ENCODE results near the gene RNF26. TPM values are rescaled to one million over a fixed set of nuclear protein-coding genes. Genes with fewer than 3 reads are reported as not detected.

Gene RNF26
- total RNA-seq, 1 experiment from 2014 or later = 8.8 TPM

DNA sequence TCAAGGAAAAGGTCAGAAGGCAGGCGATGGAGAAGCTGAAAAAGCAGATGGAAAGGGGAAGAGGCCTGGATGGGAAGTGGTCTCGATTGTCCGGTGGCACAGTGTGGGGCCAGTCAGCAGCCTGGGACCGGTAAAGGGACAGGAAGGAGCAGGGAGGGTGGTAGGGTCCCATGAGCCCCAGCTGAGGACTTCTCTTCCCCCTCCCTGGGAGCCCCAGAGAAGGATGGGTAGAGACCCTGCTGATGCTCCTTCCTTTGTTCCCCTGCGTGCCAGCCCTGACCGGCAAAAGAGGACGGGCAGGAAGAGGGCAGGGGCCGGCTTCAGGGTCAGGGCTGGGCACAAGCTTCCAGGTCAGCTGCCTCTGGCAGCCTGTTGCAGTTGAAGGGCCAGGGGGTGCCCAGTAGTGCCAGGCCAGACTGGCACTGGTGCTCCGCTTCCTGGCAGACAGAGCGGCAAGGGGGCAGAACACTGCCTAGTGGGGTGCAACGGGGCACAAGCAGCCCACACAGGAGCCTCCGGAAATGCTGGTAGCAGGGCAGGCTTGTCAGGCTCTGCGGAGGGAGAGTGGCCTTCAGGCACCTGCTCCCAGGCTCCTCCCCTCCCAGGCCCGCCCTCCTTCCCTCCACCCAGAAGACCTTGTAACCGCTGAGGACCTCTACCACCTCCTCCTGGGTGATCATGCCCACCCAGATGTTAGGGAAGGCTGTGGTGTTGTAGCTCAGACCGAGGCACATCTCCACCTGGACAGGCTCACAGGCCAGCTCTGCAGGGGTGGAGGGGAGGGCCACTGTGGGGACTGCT is 7.1 kb downstream of the RNF26 start:
- H3K9me2 ChIP-seq (replicated peaks; ENCODE audit: insufficient read depth, low read length) = no peaks in the 10 kb centered on the region
- H4K20me1 ChIP-seq (ENCODE audit: insufficient read depth, low read depth, low read length) = no peaks in the 10 kb centered on the region
- H2AFZ ChIP-seq (ENCODE audit: low read length) = no peak overlapping the region
- H3K4me3 ChIP-seq (ENCODE audit: low read length) = no peak overlapping the region
- no peak overlapping the region for H3K4me2 ChIP-seq (ENCODE audit: low read depth, low read length, poor library complexity, severe bottlenecking)
- no peak overlapping the region for H3K9ac ChIP-seq (ENCODE audit: low read length)
- no peaks in the 10 kb centered on the region for H3K79me2 ChIP-seq (ENCODE audit: low read length)
- H3K9me3 ChIP-seq (ENCODE audit: low read length) = no peaks in the 10 kb centered on the region
- no peak for DNase-seq
- H3K36me3 ChIP-seq (ENCODE audit: insufficient read depth, low read length) = no peaks in the 10 kb centered on the region
- peaks cover 9% of the 10 kb centered on the region for H3K4me1 ChIP-seq (ENCODE audit: low read length)
- no peaks in the 10 kb centered on the region for H3K27me3 ChIP-seq (ENCODE audit: low read length)
- H3K27ac ChIP-seq (ENCODE audit: low read length) = no peak overlapping the region

DNA sequence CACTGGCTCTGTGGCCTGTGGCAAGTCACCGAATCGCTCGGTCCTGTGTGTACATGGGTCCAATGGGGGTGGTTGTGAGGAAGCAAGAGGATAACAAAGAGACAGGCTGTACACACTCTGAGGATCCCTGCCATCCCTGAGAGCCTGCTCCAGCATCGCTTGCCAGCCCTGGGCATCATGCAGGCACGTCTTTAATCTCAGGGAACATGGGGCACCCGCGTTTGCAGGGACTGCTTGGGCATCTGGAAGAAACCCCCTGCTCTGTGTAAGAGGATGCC is 7.6 kb downstream of the RNF26 start:
- DNase-seq = no peak
- H3K27me3 ChIP-seq (ENCODE audit: low read length) = no peaks in the 10 kb centered on the region
- H3K9ac ChIP-seq (ENCODE audit: low read length) = no peak overlapping the region
- H3K36me3 ChIP-seq (ENCODE audit: insufficient read depth, low read length) = no peaks in the 10 kb centered on the region
- H2AFZ ChIP-seq (ENCODE audit: low read length) = no peak overlapping the region
- H3K9me3 ChIP-seq (ENCODE audit: low read length) = no peaks in the 10 kb centered on the region
- H3K27ac ChIP-seq (ENCODE audit: low read length) = no peak overlapping the region
- H3K4me2 ChIP-seq (ENCODE audit: low read depth, low read length, poor library complexity, severe bottlenecking) = no peak overlapping the region
- no peaks in the 10 kb centered on the region for H3K79me2 ChIP-seq (ENCODE audit: low read length)
- no peak overlapping the region for H3K4me3 ChIP-seq (ENCODE audit: low read length)
- H3K9me2 ChIP-seq (replicated peaks; ENCODE audit: insufficient read depth, low read length) = no peaks in the 10 kb centered on the region
- peaks cover 9% of the 10 kb centered on the region for H3K4me1 ChIP-seq (ENCODE audit: low read length)
- no peaks in the 10 kb centered on the region for H4K20me1 ChIP-seq (ENCODE audit: insufficient read depth, low read depth, low read length)

DNA sequence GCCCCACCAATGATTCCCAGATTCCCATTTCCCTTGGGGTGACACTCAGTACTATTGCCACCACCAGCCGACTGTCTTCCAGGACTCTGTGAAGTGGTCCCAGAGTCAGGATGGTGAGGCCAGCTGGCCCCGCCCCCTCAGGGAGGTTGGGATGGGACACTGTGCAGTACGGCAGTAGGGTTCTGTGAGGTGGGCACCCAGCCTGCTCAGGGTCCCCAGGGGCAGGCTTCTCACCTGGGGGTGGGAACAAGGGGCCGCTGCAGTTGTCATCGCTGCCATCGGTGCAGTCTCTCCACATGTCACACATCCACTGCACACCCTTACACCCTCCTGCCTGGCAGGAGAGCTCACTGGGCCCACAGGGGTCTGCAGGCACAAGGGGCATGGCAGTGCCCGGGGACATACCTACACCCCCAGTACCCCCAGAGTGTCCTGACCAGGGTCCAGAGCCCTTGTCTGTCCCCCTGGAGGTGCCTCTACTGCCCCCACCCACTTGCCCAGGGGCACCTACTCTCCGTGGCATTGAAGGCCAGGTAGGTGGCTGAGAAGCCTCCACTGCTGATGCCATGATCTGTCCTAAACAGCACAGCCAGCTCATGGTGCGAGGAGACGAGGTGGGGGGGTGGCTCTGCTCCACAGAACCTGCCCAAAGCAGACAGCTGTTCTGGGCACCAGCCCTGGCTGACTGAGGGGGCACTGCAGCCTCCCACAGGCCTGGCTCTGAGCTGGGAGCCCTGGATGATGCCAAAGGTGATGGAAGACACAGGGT is 8.2 kb downstream of the RNF26 start:
- H3K4me2 ChIP-seq (ENCODE audit: low read depth, low read length, poor library complexity, severe bottlenecking) = no peak overlapping the region
- no peak for DNase-seq
- H3K79me2 ChIP-seq (ENCODE audit: low read length) = no peaks in the 10 kb centered on the region
- no peaks in the 10 kb centered on the region for H3K9me3 ChIP-seq (ENCODE audit: low read length)
- H3K27ac ChIP-seq (ENCODE audit: low read length) = no peak overlapping the region
- no peaks in the 10 kb centered on the region for H3K27me3 ChIP-seq (ENCODE audit: low read length)
- no peak overlapping the region for H3K9ac ChIP-seq (ENCODE audit: low read length)
- H3K4me3 ChIP-seq (ENCODE audit: low read length) = no peak overlapping the region
- H3K9me2 ChIP-seq (replicated peaks; ENCODE audit: insufficient read depth, low read length) = no peaks in the 10 kb centered on the region
- H2AFZ ChIP-seq (ENCODE audit: low read length) = no peak overlapping the region
- H4K20me1 ChIP-seq (ENCODE audit: insufficient read depth, low read depth, low read length) = no peaks in the 10 kb centered on the region
- peaks cover 9% of the 10 kb centered on the region for H3K4me1 ChIP-seq (ENCODE audit: low read length)
- H3K36me3 ChIP-seq (ENCODE audit: insufficient read depth, low read length) = no peaks in the 10 kb centered on the region

- no peak overlapping the region for H2AFZ ChIP-seq (ENCODE audit: low read length)
- no peak overlapping the region for H3K9ac ChIP-seq (ENCODE audit: low read length)
- no peak overlapping the region for H3K27ac ChIP-seq (ENCODE audit: low read length)
- no peaks in the 10 kb centered on the region for H3K79me2 ChIP-seq (ENCODE audit: low read length)
- DNase-seq = no peak
- H3K9me3 ChIP-seq (ENCODE audit: low read length) = no peaks in the 10 kb centered on the region
- H3K27me3 ChIP-seq (ENCODE audit: low read length) = no peaks in the 10 kb centered on the region
- H3K4me3 ChIP-seq (ENCODE audit: low read length) = no peak overlapping the region
- H3K36me3 ChIP-seq (ENCODE audit: insufficient read depth, low read length) = no peaks in the 10 kb centered on the region
- no peak overlapping the region for H3K4me2 ChIP-seq (ENCODE audit: low read depth, low read length, poor library complexity, severe bottlenecking)
- no peaks in the 10 kb centered on the region for H4K20me1 ChIP-seq (ENCODE audit: insufficient read depth, low read depth, low read length)
- H3K4me1 ChIP-seq (ENCODE audit: low read length) = no peaks in the 10 kb centered on the region; the same call in 1 of the 2 replicates
- H3K9me2 ChIP-seq (replicated peaks; ENCODE audit: insufficient read depth, low read length) = no peaks in the 10 kb centered on the region
Observed at GRCh38 chr11:119343726-119344125, 9.4 kb downstream of the RNF26 start.

DNA sequence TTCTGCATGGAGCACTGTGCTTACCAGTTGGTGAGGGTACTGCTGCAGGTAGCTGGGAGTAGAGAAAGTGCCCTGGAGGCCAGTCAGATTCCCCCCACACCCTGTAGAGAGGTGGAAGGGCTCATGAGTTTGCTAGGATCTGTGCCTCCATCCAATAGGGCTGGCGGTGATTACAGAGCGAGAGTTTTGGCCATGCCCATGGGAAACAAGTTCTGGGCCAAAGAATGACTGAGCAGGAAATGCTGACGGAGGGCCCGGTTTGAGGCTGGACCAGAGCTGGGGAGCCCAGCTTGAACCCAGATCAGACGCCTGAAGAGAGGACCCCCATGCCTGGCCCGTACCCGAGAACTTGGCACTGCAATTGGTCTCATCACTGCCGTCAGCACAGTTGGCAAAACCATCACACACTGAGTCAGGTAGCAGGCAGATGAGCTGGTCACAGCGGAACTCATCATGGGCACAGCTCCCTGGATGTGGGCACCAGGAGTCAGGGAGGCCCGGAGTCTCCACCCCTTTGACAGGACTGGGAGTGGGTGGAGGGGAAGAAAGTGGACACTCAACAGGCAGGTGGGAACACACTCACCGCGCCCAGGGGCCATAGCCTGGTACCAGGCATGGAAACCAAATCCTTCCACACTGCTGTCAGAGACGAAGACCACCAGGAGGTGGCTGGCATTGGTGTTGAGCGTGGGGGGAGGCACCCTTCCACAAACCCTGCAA is 10.1 kb downstream of the RNF26 start:
- Histone ChIP-seq H3K4me3 (ENCODE audit: low read length) (no peak overlapping the region), H4K20me1 (ENCODE audit: insufficient read depth, low read depth, low read length) (no peaks in the 10 kb centered on the region), H3K4me1 (ENCODE audit: low read length) (no peaks in the 10 kb centered on the region), H3K27ac (ENCODE audit: low read length) (no peak overlapping the region), H3K27me3 (ENCODE audit: low read length) (no peaks in the 10 kb centered on the region), H3K9ac (ENCODE audit: low read length) (no peak overlapping the region), H3K36me3 (ENCODE audit: insufficient read depth, low read length) (no peaks in the 10 kb centered on the region), H3K9me3 (ENCODE audit: low read length) (no peaks in the 10 kb centered on the region), H3K79me2 (ENCODE audit: low read length) (no peaks in the 10 kb centered on the region), H3K4me2 (ENCODE audit: low read depth, low read length, poor library complexity, severe bottlenecking) (no peak overlapping the region), H2AFZ (ENCODE audit: low read length) (no peak overlapping the region), H3K9me2 (replicated peaks; ENCODE audit: insufficient read depth, low read length) (no peaks in the 10 kb centered on the region)
- DNase-seq = no peak

DNA sequence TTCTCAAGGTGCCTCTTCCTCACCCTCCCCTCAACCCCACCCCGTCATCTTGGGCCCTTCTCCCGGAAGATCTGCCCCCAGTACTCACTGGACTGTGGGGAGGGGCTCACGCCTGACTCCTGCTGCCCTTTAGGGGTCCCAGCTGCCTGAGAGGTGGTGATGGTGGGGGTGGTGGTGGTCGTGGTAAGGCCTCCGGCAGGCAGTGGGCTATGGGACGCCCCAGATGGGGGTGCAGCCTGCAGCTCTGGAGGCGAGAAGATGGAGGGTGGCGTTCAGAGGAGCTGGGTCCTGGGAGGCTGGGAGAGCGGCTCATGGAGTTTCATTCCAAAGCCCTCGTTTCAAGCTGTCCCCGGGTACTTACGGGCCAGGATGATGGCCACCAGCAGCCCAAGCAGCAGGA is 11.4 kb downstream of the RNF26 start:
- Histone ChIP-seq H3K4me2 (ENCODE audit: low read depth, low read length, poor library complexity, severe bottlenecking) (no peak overlapping the region), H2AFZ (ENCODE audit: low read length) (no peak overlapping the region), H3K9ac (ENCODE audit: low read length) (no peak overlapping the region), H3K4me1 (ENCODE audit: low read length) (no peaks in the 10 kb centered on the region), H3K9me2 (replicated peaks; ENCODE audit: insufficient read depth, low read length) (no peaks in the 10 kb centered on the region), H3K79me2 (ENCODE audit: low read length) (no peaks in the 10 kb centered on the region), H3K9me3 (ENCODE audit: low read length) (no peaks in the 10 kb centered on the region), H3K36me3 (ENCODE audit: insufficient read depth, low read length) (no peaks in the 10 kb centered on the region), H3K27ac (ENCODE audit: low read length) (no peak overlapping the region), H3K4me3 (ENCODE audit: low read length) (no peak overlapping the region), H3K27me3 (ENCODE audit: low read length) (no peaks in the 10 kb centered on the region), H4K20me1 (ENCODE audit: insufficient read depth, low read depth, low read length) (no peaks in the 10 kb centered on the region)
- no peak for DNase-seq

- Histone ChIP-seq H3K4me3 (ENCODE audit: low read length) (no peak within 1 kb of the TSS), H3K9me2 (replicated peaks; ENCODE audit: insufficient read depth, low read length) (no peaks in the 10 kb centered on the region), H3K9me3 (ENCODE audit: low read length) (no peaks in the 10 kb centered on the region), H3K27ac (ENCODE audit: low read length) (no peak within 1 kb of the TSS), H3K36me3 (ENCODE audit: insufficient read depth, low read length) (no peaks in the 10 kb centered on the region), H3K4me1 (ENCODE audit: low read length) (peaks cover under 1% of the 10 kb centered on the region; the same call in 1 of the 2 replicates), H3K27me3 (ENCODE audit: low read length) (no peaks in the 10 kb centered on the region), H2AFZ (ENCODE audit: low read length) (no peak within 1 kb of the TSS), H4K20me1 (ENCODE audit: insufficient read depth, low read depth, low read length) (no peaks in the 10 kb centered on the region), H3K4me2 (ENCODE audit: low read depth, low read length, poor library complexity, severe bottlenecking) (no peak within 1 kb of the TSS), H3K9ac (ENCODE audit: low read length) (no peak within 1 kb of the TSS), H3K79me2 (ENCODE audit: low read length) (no peaks in the 10 kb centered on the region)
- no peak for DNase-seq
Observed at GRCh38 chr11:119346605-119347004, 12.3 kb downstream of the RNF26 start, which contains the start of gene MFRP. Gene MFRP (minus strand): TSS chr11:119346705. CDS start chr11:119346513, 192 bp downstream.

DNA sequence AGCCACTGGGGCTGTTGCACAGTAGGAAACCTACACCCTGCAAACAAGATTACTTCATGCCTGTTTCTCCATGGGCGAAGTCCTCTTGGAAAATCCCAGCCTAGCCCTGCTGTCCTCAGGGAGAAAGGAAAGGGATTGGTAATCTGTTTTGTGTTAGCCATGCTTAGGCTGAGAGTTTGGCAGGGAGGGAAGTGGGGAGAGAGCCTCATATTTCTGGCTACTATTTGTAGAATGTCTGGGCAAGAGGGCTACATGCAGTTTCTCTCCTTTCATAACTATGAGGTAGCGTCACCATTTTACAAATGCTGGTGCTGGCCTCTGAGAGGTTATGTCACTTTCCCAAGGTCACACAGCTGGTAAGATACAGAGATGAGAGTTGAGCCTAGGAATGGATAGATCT is 12.9 kb downstream of the RNF26 start:
- Histone ChIP-seq H2AFZ (ENCODE audit: low read length) (no peak overlapping the region), H3K9ac (ENCODE audit: low read length) (no peak overlapping the region), H3K4me2 (ENCODE audit: low read depth, low read length, poor library complexity, severe bottlenecking) (no peak overlapping the region), H3K27ac (ENCODE audit: low read length) (no peak overlapping the region), H3K79me2 (ENCODE audit: low read length) (no peaks in the 10 kb centered on the region), H4K20me1 (ENCODE audit: insufficient read depth, low read depth, low read length) (no peaks in the 10 kb centered on the region), H3K27me3 (ENCODE audit: low read length) (no peaks in the 10 kb centered on the region), H3K4me3 (ENCODE audit: low read length) (no peak overlapping the region), H3K9me2 (replicated peaks; ENCODE audit: insufficient read depth, low read length) (no peaks in the 10 kb centered on the region), H3K36me3 (ENCODE audit: insufficient read depth, low read length) (no peaks in the 10 kb centered on the region), H3K9me3 (ENCODE audit: low read length) (no peaks in the 10 kb centered on the region), H3K4me1 (ENCODE audit: low read length) (peaks cover 5% of the 10 kb centered on the region)
- no peak for DNase-seq
